WTC11 (cell line): ENCODE measurements around the gene PIK3R2.

Source experiments
- ATF3 ChIP-seq: sonication (generic); formaldehyde crosslinking; conservative IDR thresholded peaks from 2 replicates; pipeline ENCODE4 v1.8.1; 2022; ENCODE audit warnings: mild to moderate bottlenecking, missing genetic modification reagents
- CREM ChIP-seq: sonication (generic); formaldehyde crosslinking; IDR thresholded peaks from 2 replicates; pipeline ENCODE4 v1.8.1; 2022; ENCODE audit warnings: mild to moderate bottlenecking, missing genetic modification reagents, moderate library complexity
- ETV6 ChIP-seq: sonication (generic); formaldehyde crosslinking; IDR thresholded peaks from 2 replicates; pipeline ENCODE4 v1.8.1; 2022; ENCODE audit warnings: mild to moderate bottlenecking, missing genetic modification reagents
- FOXJ3 ChIP-seq: sonication (generic); formaldehyde crosslinking; IDR thresholded peaks from 2 replicates; pipeline ENCODE4 v1.9.0; 2021; ENCODE audit warnings: missing genetic modification reagents, mild to moderate bottlenecking, borderline replicate concordance
- HMGXB4 ChIP-seq: sonication (generic); formaldehyde crosslinking; IDR thresholded peaks from 2 replicates; pipeline ENCODE4 v1.8.1; 2023; ENCODE audit warnings: mild to moderate bottlenecking, moderate library complexity, missing genetic modification reagents
- IRF2 ChIP-seq: sonication (generic); formaldehyde crosslinking; IDR thresholded peaks from 2 replicates; pipeline ENCODE4 v1.8.0; 2022; ENCODE audit warnings: low read depth, missing genetic modification reagents, borderline replicate concordance
- JUN ChIP-seq: sonication (generic); formaldehyde crosslinking; IDR thresholded peaks from 2 replicates; pipeline ENCODE4 v1.8.0; 2023; ENCODE audit warnings: mild to moderate bottlenecking, missing genetic modification reagents
- MAX ChIP-seq: sonication (generic); formaldehyde crosslinking; IDR thresholded peaks from 2 replicates; pipeline ENCODE4 v1.8.0; 2022; ENCODE audit warnings: mild to moderate bottlenecking, missing genetic modification reagents
- SP1 ChIP-seq: sonication (generic); formaldehyde crosslinking; conservative IDR thresholded peaks from 2 replicates; pipeline ENCODE4 v1.8.1; 2022; ENCODE audit warnings: missing genetic modification reagents
- TEAD4 ChIP-seq: sonication (generic); formaldehyde crosslinking; IDR thresholded peaks from 2 replicates; pipeline ENCODE4 v1.8.0; 2022; ENCODE audit warnings: mild to moderate bottlenecking, missing genetic modification reagents
- ZBTB21 ChIP-seq: sonication (generic); formaldehyde crosslinking; IDR thresholded peaks from 2 replicates; pipeline ENCODE4 v1.8.1; 2023; ENCODE audit warnings: mild to moderate bottlenecking, missing genetic modification reagents, borderline replicate concordance
- TF ChIP-seq, protein P1 (sequence below): fragments of 200-600 bp; IDR thresholded peaks from 2 replicates; pipeline ENCODE4 v1.8.0; 2022; ENCODE audit warnings: antibody characterized with exemption

- no peak for TF ChIP-seq ZBTB21 (CRISPR knock-in tag)
- no peak for TF ChIP-seq MAX (CRISPR knock-in tag)
- TF ChIP-seq, protein P1, sequence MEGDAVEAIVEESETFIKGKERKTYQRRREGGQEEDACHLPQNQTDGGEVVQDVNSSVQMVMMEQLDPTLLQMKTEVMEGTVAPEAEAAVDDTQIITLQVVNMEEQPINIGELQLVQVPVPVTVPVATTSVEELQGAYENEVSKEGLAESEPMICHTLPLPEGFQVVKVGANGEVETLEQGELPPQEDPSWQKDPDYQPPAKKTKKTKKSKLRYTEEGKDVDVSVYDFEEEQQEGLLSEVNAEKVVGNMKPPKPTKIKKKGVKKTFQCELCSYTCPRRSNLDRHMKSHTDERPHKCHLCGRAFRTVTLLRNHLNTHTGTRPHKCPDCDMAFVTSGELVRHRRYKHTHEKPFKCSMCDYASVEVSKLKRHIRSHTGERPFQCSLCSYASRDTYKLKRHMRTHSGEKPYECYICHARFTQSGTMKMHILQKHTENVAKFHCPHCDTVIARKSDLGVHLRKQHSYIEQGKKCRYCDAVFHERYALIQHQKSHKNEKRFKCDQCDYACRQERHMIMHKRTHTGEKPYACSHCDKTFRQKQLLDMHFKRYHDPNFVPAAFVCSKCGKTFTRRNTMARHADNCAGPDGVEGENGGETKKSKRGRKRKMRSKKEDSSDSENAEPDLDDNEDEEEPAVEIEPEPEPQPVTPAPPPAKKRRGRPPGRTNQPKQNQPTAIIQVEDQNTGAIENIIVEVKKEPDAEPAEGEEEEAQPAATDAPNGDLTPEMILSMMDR = no peak
- TF ChIP-seq HMGXB4 (CRISPR knock-in tag) = no peak
- no peak for TF ChIP-seq TEAD4 (CRISPR knock-in tag)
- TF ChIP-seq IRF2 (CRISPR knock-in tag) = no peak
- no peak for TF ChIP-seq ATF3 (CRISPR knock-in tag)
- TF ChIP-seq JUN (CRISPR knock-in tag) = no peak
- no peak for TF ChIP-seq FOXJ3 (CRISPR knock-in tag)
- TF ChIP-seq CREM (CRISPR knock-in tag) = no peak
- no peak for TF ChIP-seq ETV6 (CRISPR knock-in tag)
- TF ChIP-seq SP1 (CRISPR knock-in tag) = no peak
Observed at GRCh38 chr19:18216789-18217188, 63.8 kb downstream of the PIK3R2 start.
